Activated CD4-positive, alpha-beta T cell treated with anti-CD3 and anti-CD28 coated beads, Interleukin-2, amount 50 U/mL, for 24 hours (primary cell): ENCODE measurements around the gene CTAG1A.
"Not testable (repeated sequence)": the region's sequence is repeated elsewhere in the genome, so short reads cannot be mapped to it uniquely, and the experiment has no call there.

ENCODE experiments used
- DNase-seq, 2 donors: peaks; one replicate each; pipeline ENCODE4 v3.0.0-alpha.2; 2020; ENCODE audit warnings: low read depth in 1 of 2, low spot score in 1 of 2

Gene CTAG1A

GRCh38 chrX:154584585-154585183 is at the start of gene CTAG1A:
TSS of gene CTAG1A (plus strand) at chrX:154585133. CDS start at chrX:154585207, 74 bp downstream.
- not testable (repeated sequence) for DNase-seq

GRCh38 chrX:154535892-154536291 is 49.0 kb upstream of the CTAG1A start:
- no peak for DNase-seq

- no peak for DNase-seq
Measured at GRCh38 chrX:154539077-154539476, 45.9 kb upstream of the CTAG1A start.

- not testable (repeated sequence) for DNase-seq
Measured at GRCh38 chrX:154540365-154540764, 44.6 kb upstream of the CTAG1A start.

- DNase-seq: no peak
Measured at GRCh38 chrX:154540897-154541535, 43.9 kb upstream of the CTAG1A start.

GRCh38 chrX:154541589-154541895 is 43.4 kb upstream of the CTAG1A start:
- no peak for DNase-seq

- peak in 1 of 2 donors; percentile 45 for DNase-seq
Measured at GRCh38 chrX:154541896-154542722, 42.8 kb upstream of the CTAG1A start.

- DNase-seq: no peak
Measured at GRCh38 chrX:154542723-154543424, 42.1 kb upstream of the CTAG1A start.

- no peak for DNase-seq
Measured at GRCh38 chrX:154545673-154546274, 39.2 kb upstream of the CTAG1A start.

- peak; percentile 62 to 66 for DNase-seq
Measured at GRCh38 chrX:154546354-154547244, 38.3 kb upstream of the CTAG1A start, which contains the start of gene G6PD. TSS of gene G6PD (minus strand) at chrX:154546846. CDS start at chrX:154546155, 691 bp downstream.

GRCh38 chrX:154547245-154548027 is 37.5 kb upstream of the CTAG1A start, which contains the start of gene IKBKG:
TSS of gene IKBKG (plus strand) at chrX:154547620. CDS start at chrX:154552003, 4,383 bp downstream.
- DNase-seq: peak; percentile 74 to 79

- no peak for DNase-seq
Measured at GRCh38 chrX:154548028-154548316, 37.0 kb upstream of the CTAG1A start.

- DNase-seq: no peak
Measured at GRCh38 chrX:154549766-154550165, 35.2 kb upstream of the CTAG1A start.

GRCh38 chrX:154552112-154552806 is 32.7 kb upstream of the CTAG1A start:
- not testable (repeated sequence) for DNase-seq

GRCh38 chrX:154558060-154558690 is 26.8 kb upstream of the CTAG1A start:
- DNase-seq: not testable (repeated sequence)

- DNase-seq: not testable (repeated sequence)
Measured at GRCh38 chrX:154558896-154559295, 26.0 kb upstream of the CTAG1A start.

- not testable (repeated sequence) for DNase-seq
Measured at GRCh38 chrX:154560326-154560725, 24.6 kb upstream of the CTAG1A start.

GRCh38 chrX:154562295-154562694 is 22.6 kb upstream of the CTAG1A start:
- not testable (repeated sequence) for DNase-seq
